ENCODE measurements around the gene MAGED2.

The MAGED2 gene

GRCh38 chrX:54794795-54795194 is 12.8 kb upstream of the MAGED2 start:
- Histone ChIP-seq H3K4me2 (ENCODE audit: low read depth, low read length, poor library complexity, severe bottlenecking) (no peak overlapping the region), H3K4me1 (ENCODE audit: insufficient read depth, low read length, poor library complexity, severe bottlenecking) (no peaks in the 10 kb centered on the region), H2AFZ (ENCODE audit: low read length) (no peak overlapping the region), H3F3A (ENCODE audit: low read depth) (no peaks in the 10 kb centered on the region), H3K36me3 (ENCODE audit: insufficient read depth, low read length) (no peaks in the 10 kb centered on the region), H3K9me2 (replicated peaks; ENCODE audit: low read depth, low read length) (no peaks in the 10 kb centered on the region), H3K79me2 (ENCODE audit: insufficient read depth, low read length) (no peaks in the 10 kb centered on the region), H4K20me1 (ENCODE audit: insufficient read depth, low read length, poor library complexity, severe bottlenecking) (no peaks in the 10 kb centered on the region), H3K27me3 (ENCODE audit: insufficient read depth, low read length, poor library complexity, severe bottlenecking) (no peaks in the 10 kb centered on the region), H3K4me3 (ENCODE audit: low read length, poor library complexity, severe bottlenecking) (no peak overlapping the region), H3K9ac (ENCODE audit: low read depth, low read length, poor library complexity, severe bottlenecking) (no peak overlapping the region), H3K9me3 (ENCODE audit: insufficient read depth, low read depth, low read length) (no peaks in the 10 kb centered on the region)
- no peak for TF ChIP-seq EZH2phosphoT487 (IDR thresholded peaks at IDR 0.05; ENCODE audit: borderline replicate concordance)

- no peak for TF ChIP-seq EZH2phosphoT487 (IDR thresholded peaks at IDR 0.05; ENCODE audit: borderline replicate concordance)
- no peak for TF ChIP-seq CTCF (conservative IDR thresholded peaks at IDR 0.05; ENCODE audit: low read length)
- Histone ChIP-seq H3K79me2 (ENCODE audit: insufficient read depth, low read length) (no peaks in the 10 kb centered on the region), H4K20me1 (ENCODE audit: insufficient read depth, low read length, poor library complexity, severe bottlenecking) (no peaks in the 10 kb centered on the region), H2AFZ (ENCODE audit: low read length) (no peak within 1 kb of the TSS), H3K9ac (ENCODE audit: low read depth, low read length, poor library complexity, severe bottlenecking) (no peak within 1 kb of the TSS), H3K9me2 (replicated peaks; ENCODE audit: low read depth, low read length) (no peaks in the 10 kb centered on the region), H3K4me2 (ENCODE audit: low read depth, low read length, poor library complexity, severe bottlenecking) (no peak within 1 kb of the TSS), H3K4me3 (ENCODE audit: low read length, poor library complexity, severe bottlenecking) (no peak within 1 kb of the TSS), H3K36me3 (ENCODE audit: insufficient read depth, low read length) (no peaks in the 10 kb centered on the region), H3K4me1 (ENCODE audit: insufficient read depth, low read length, poor library complexity, severe bottlenecking) (no peaks in the 10 kb centered on the region), H3K9me3 (ENCODE audit: insufficient read depth, low read depth, low read length) (no peaks in the 10 kb centered on the region), H3F3A (ENCODE audit: low read depth) (no peaks in the 10 kb centered on the region), H3K27me3 (ENCODE audit: insufficient read depth, low read length, poor library complexity, severe bottlenecking) (no peaks in the 10 kb centered on the region)
Measured at GRCh38 chrX:54798137-54798536, 9.4 kb upstream of the MAGED2 start, which contains the start of gene ITIH6. TSS of gene ITIH6 (minus strand) at chrX:54798255. CDS start at chrX:54798210, 45 bp downstream.

- no peaks in the 10 kb centered on the region for H3F3A ChIP-seq (ENCODE audit: low read depth)
- no peaks in the 10 kb centered on the region for H3K4me1 ChIP-seq (ENCODE audit: insufficient read depth, low read length, poor library complexity, severe bottlenecking)
- no peak overlapping the region for H3K4me2 ChIP-seq (ENCODE audit: low read depth, low read length, poor library complexity, severe bottlenecking)
- no peak overlapping the region for H2AFZ ChIP-seq (ENCODE audit: low read length)
- no peaks in the 10 kb centered on the region for H3K36me3 ChIP-seq (ENCODE audit: insufficient read depth, low read length)
- TF ChIP-seq CTCF (conservative IDR thresholded peaks at IDR 0.05; ENCODE audit: low read length) (no peak), EZH2phosphoT487 (IDR thresholded peaks at IDR 0.05; ENCODE audit: borderline replicate concordance) (no peak)
- H3K9ac ChIP-seq (ENCODE audit: low read depth, low read length, poor library complexity, severe bottlenecking): no peak overlapping the region
- no peaks in the 10 kb centered on the region for H4K20me1 ChIP-seq (ENCODE audit: insufficient read depth, low read length, poor library complexity, severe bottlenecking)
- H3K27me3 ChIP-seq (ENCODE audit: insufficient read depth, low read length, poor library complexity, severe bottlenecking): no peaks in the 10 kb centered on the region
- H3K79me2 ChIP-seq (ENCODE audit: insufficient read depth, low read length): no peaks in the 10 kb centered on the region
- H3K9me3 ChIP-seq (ENCODE audit: insufficient read depth, low read depth, low read length): no peaks in the 10 kb centered on the region
- H3K4me3 ChIP-seq (ENCODE audit: low read length, poor library complexity, severe bottlenecking): no peak overlapping the region
- H3K9me2 ChIP-seq (replicated peaks; ENCODE audit: low read depth, low read length): no peaks in the 10 kb centered on the region
Measured at GRCh38 chrX:54799046-54799445, 8.5 kb upstream of the MAGED2 start.

- H3K4me1 ChIP-seq (ENCODE audit: insufficient read depth, low read length, poor library complexity, severe bottlenecking): peaks cover 10% of the 10 kb centered on the region
- peaks cover 17% of the 10 kb centered on the region for H4K20me1 ChIP-seq (ENCODE audit: insufficient read depth, low read length, poor library complexity, severe bottlenecking)
- no peak for TF ChIP-seq EZH2phosphoT487 (IDR thresholded peaks at IDR 0.05; ENCODE audit: borderline replicate concordance)
- no peak for TF ChIP-seq CTCF (conservative IDR thresholded peaks at IDR 0.05; ENCODE audit: low read length)
- peaks cover 20% of the 10 kb centered on the region for H3K79me2 ChIP-seq (ENCODE audit: insufficient read depth, low read length)
- peak overlapping the region; percentile 97 for H3K4me2 ChIP-seq (ENCODE audit: low read depth, low read length, poor library complexity, severe bottlenecking)
- no peaks in the 10 kb centered on the region for H3K9me3 ChIP-seq (ENCODE audit: insufficient read depth, low read depth, low read length)
- H3K9ac ChIP-seq (ENCODE audit: low read depth, low read length, poor library complexity, severe bottlenecking): peak overlapping the region; percentile 91
- no peaks in the 10 kb centered on the region for H3K9me2 ChIP-seq (replicated peaks; ENCODE audit: low read depth, low read length)
- H2AFZ ChIP-seq (ENCODE audit: low read length): peak overlapping the region; percentile 75
- H3K36me3 ChIP-seq (ENCODE audit: insufficient read depth, low read length): peaks cover 22% of the 10 kb centered on the region; the same call in 1 of the 2 replicates
- peak overlapping the region; percentile 96 for H3K4me3 ChIP-seq (ENCODE audit: low read length, poor library complexity, severe bottlenecking)
- no peaks in the 10 kb centered on the region for H3F3A ChIP-seq (ENCODE audit: low read depth)
- no peaks in the 10 kb centered on the region for H3K27me3 ChIP-seq (ENCODE audit: insufficient read depth, low read length, poor library complexity, severe bottlenecking)
Measured at GRCh38 chrX:54808109-54808604, 612 bp downstream of the MAGED2 start.

Measured in Loucy (cell line).